WTC11 (cell line): ENCODE data around the gene IL17RC. TPM values are rescaled to one million over a fixed set of nuclear protein-coding genes. Genes with fewer than 3 reads are reported as not detected.

ENCODE experiments used
- ATF6 ChIP-seq: sonication (generic); formaldehyde crosslinking; IDR thresholded peaks from 2 replicates; pipeline ENCODE4 v1.8.1; 2023; ENCODE audit warnings: mild to moderate bottlenecking, missing genetic modification reagents
- CDX4 ChIP-seq: fragments of 250-450 bp; sonication (Bioruptor Pico); IDR thresholded peaks from 2 replicates; pipeline ENCODE4 v1.9.0; 2021; ENCODE audit warnings: moderate library complexity, mild to moderate bottlenecking, inconsistent platforms, borderline replicate concordance
- CREM ChIP-seq: sonication (generic); formaldehyde crosslinking; IDR thresholded peaks from 2 replicates; pipeline ENCODE4 v1.8.1; 2022; ENCODE audit warnings: mild to moderate bottlenecking, missing genetic modification reagents, moderate library complexity
- E2F4 ChIP-seq: sonication (generic); formaldehyde crosslinking; IDR thresholded peaks from 2 replicates; pipeline ENCODE4 v1.8.1; 2022; ENCODE audit warnings: low read depth, mild to moderate bottlenecking, moderate library complexity, missing genetic modification reagents, borderline replicate concordance
- E2F5 ChIP-seq: sonication (generic); formaldehyde crosslinking; IDR thresholded peaks from 2 replicates; pipeline ENCODE4 v1.8.1; 2022; ENCODE audit warnings: mild to moderate bottlenecking, moderate library complexity, missing genetic modification reagents
- ETV6 ChIP-seq: sonication (generic); formaldehyde crosslinking; IDR thresholded peaks from 2 replicates; pipeline ENCODE4 v1.8.1; 2022; ENCODE audit warnings: mild to moderate bottlenecking, missing genetic modification reagents
- GABPB1 ChIP-seq: sonication (generic); formaldehyde crosslinking; IDR thresholded peaks from 2 replicates; pipeline ENCODE4 v1.8.1; 2023; ENCODE audit warnings: mild to moderate bottlenecking, missing genetic modification reagents
- HMGXB4 ChIP-seq: sonication (generic); formaldehyde crosslinking; IDR thresholded peaks from 2 replicates; pipeline ENCODE4 v1.8.1; 2023; ENCODE audit warnings: mild to moderate bottlenecking, moderate library complexity, missing genetic modification reagents
- IRF1 ChIP-seq: sonication (generic); formaldehyde crosslinking; IDR thresholded peaks from 2 replicates; pipeline ENCODE4 v1.8.0; 2023; ENCODE audit warnings: missing genetic modification reagents
- JAZF1 ChIP-seq: fragments of 250-450 bp; sonication (Bioruptor Pico); IDR thresholded peaks from 2 replicates; pipeline ENCODE4 v1.9.0; 2021; ENCODE audit warnings: moderate library complexity, mild to moderate bottlenecking, inconsistent platforms
- KAT7 ChIP-seq: sonication (generic); formaldehyde crosslinking; IDR thresholded peaks from 2 replicates; pipeline ENCODE4 v1.8.1; 2023; ENCODE audit warnings: missing genetic modification reagents, mild to moderate bottlenecking, borderline replicate concordance
- MAX ChIP-seq: sonication (generic); formaldehyde crosslinking; IDR thresholded peaks from 2 replicates; pipeline ENCODE4 v1.8.0; 2022; ENCODE audit warnings: mild to moderate bottlenecking, missing genetic modification reagents
- NFE2L1 ChIP-seq: sonication (generic); formaldehyde crosslinking; IDR thresholded peaks from 2 replicates; pipeline ENCODE4 v1.8.1; 2023; ENCODE audit warnings: missing genetic modification reagents
- NR2C2 ChIP-seq: sonication (generic); formaldehyde crosslinking; IDR thresholded peaks from 2 replicates; pipeline ENCODE4 v1.8.0; 2022; ENCODE audit warnings: mild to moderate bottlenecking, missing genetic modification reagents
- PREB ChIP-seq: sonication (generic); formaldehyde crosslinking; IDR thresholded peaks from 2 replicates; pipeline ENCODE4 v1.8.1; 2022; ENCODE audit warnings: mild to moderate bottlenecking, missing genetic modification reagents, moderate library complexity, borderline replicate concordance
- PRRX2 ChIP-seq: fragments of 250-450 bp; sonication (Bioruptor Pico); IDR thresholded peaks from 2 replicates; pipeline ENCODE4 v1.8.0; 2021; ENCODE audit warnings: mild to moderate bottlenecking
- SP1 ChIP-seq: sonication (generic); formaldehyde crosslinking; conservative IDR thresholded peaks from 2 replicates; pipeline ENCODE4 v1.8.1; 2022; ENCODE audit warnings: missing genetic modification reagents
- TCF7 ChIP-seq: sonication (generic); formaldehyde crosslinking; IDR thresholded peaks from 2 replicates; pipeline ENCODE4 v1.8.0; 2022; ENCODE audit warnings: mild to moderate bottlenecking, low read depth, missing genetic modification reagents, moderate library complexity
- USF2 ChIP-seq: sonication (generic); formaldehyde crosslinking; IDR thresholded peaks from 2 replicates; pipeline ENCODE4 v1.8.1; 2023; ENCODE audit warnings: mild to moderate bottlenecking, missing genetic modification reagents, moderate library complexity
- ZBTB21 ChIP-seq: sonication (generic); formaldehyde crosslinking; IDR thresholded peaks from 2 replicates; pipeline ENCODE4 v1.8.1; 2023; ENCODE audit warnings: mild to moderate bottlenecking, missing genetic modification reagents, borderline replicate concordance
- ZMAT4 ChIP-seq: fragments of 250-450 bp; sonication (Bioruptor Pico); IDR thresholded peaks from 2 replicates; pipeline ENCODE4 v1.9.0; 2021; ENCODE audit warnings: mild to moderate bottlenecking
- ZNF263 ChIP-seq: sonication (generic); formaldehyde crosslinking; IDR thresholded peaks from 2 replicates; pipeline ENCODE4 v1.8.1; 2022; ENCODE audit warnings: low read depth, mild to moderate bottlenecking, moderate library complexity, missing genetic modification reagents
- ZNF416 ChIP-seq: fragments of 250-450 bp; sonication (Bioruptor Pico); IDR thresholded peaks from 2 replicates; pipeline ENCODE4 v1.9.0; 2021; ENCODE audit warnings: mild to moderate bottlenecking, inconsistent platforms
- ZNF532 ChIP-seq: fragments of 250-450 bp; sonication (Bioruptor Pico); IDR thresholded peaks from 2 replicates; pipeline ENCODE4 v1.9.0; 2021; ENCODE audit warnings: mild to moderate bottlenecking, borderline replicate concordance
- total RNA-seq: library from RNA; stranded (reverse); gene quantifications from 3 replicates; pipeline ENCODE4 v1.2.3, GENCODE V29; 2021

IL17RC gene
- total RNA-seq, 1 experiment from 2014 or later, result 10.1 TPM

- TF ChIP-seq HMGXB4 (peak; percentile 95), TCF7 (CRISPR knock-in tag) (no peak), E2F4 (CRISPR knock-in tag) (0 out of 2 replicates have a peak, but pooled peaks have one; percentile 63), SP1 (CRISPR knock-in tag) (no peak), PREB (CRISPR knock-in tag) (no peak), ZMAT4 (no peak), NR2C2 (CRISPR knock-in tag) (0 out of 2 replicates have a peak, but pooled peaks have one; percentile 24), ZNF416 (CRISPR knock-in tag) (no peak), ZNF532 (CRISPR knock-in tag) (no peak), CDX4 (CRISPR knock-in tag) (no peak), ATF6 (CRISPR knock-in tag) (no peak), USF2 (CRISPR knock-in tag) (no peak), PRRX2 (no peak), ZNF263 (CRISPR knock-in tag) (peak; percentile 30; the same call in 1 of the 2 replicates), JAZF1 (CRISPR knock-in tag) (no peak), CREM (peak; percentile 62; the same call in 1 of the 2 replicates), MAX (peak; percentile 88; the same call in 1 of the 2 replicates), E2F5 (no peak), GABPB1 (CRISPR knock-in tag) (no peak), ETV6 (CRISPR knock-in tag) (no peak), ZBTB21 (CRISPR knock-in tag) (no peak), IRF1 (CRISPR knock-in tag) (no peak), NFE2L1 (CRISPR knock-in tag) (no peak), KAT7 (CRISPR knock-in tag) (no peak)
Measured at GRCh38 chr3:9932843-9933560, 16.1 kb downstream of the IL17RC start (continued).
